ENCODE data around the gene PPARGC1A.

GRCh38 chr4:23773884-23774636 is 115.8 kb downstream of the PPARGC1A start:
- TF ChIP-seq, protein P1, sequence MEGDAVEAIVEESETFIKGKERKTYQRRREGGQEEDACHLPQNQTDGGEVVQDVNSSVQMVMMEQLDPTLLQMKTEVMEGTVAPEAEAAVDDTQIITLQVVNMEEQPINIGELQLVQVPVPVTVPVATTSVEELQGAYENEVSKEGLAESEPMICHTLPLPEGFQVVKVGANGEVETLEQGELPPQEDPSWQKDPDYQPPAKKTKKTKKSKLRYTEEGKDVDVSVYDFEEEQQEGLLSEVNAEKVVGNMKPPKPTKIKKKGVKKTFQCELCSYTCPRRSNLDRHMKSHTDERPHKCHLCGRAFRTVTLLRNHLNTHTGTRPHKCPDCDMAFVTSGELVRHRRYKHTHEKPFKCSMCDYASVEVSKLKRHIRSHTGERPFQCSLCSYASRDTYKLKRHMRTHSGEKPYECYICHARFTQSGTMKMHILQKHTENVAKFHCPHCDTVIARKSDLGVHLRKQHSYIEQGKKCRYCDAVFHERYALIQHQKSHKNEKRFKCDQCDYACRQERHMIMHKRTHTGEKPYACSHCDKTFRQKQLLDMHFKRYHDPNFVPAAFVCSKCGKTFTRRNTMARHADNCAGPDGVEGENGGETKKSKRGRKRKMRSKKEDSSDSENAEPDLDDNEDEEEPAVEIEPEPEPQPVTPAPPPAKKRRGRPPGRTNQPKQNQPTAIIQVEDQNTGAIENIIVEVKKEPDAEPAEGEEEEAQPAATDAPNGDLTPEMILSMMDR (conservative IDR thresholded peaks at IDR 0.05) = no peak
- TF ChIP-seq ZFX (IDR thresholded peaks at IDR 0.05) = no peak
